Thyroid gland (tissue), 4 donors: ENCODE measurements around the gene SBK1. TPM values are rescaled to one million over a fixed set of nuclear protein-coding genes. Genes with fewer than 3 reads are reported as not detected.

Source experiments
- DNase-seq, 2 donors: peaks; one replicate each; pipeline ENCODE4 v3.0.0-alpha.2; 2019
- H3K27ac ChIP-seq, 3 donors: fragments of 200-600 bp; sonication (generic); 1 replicate in 2 of 3; 2 replicates in 1 of 3; pipeline ENCODE4 v1.5.1; 2016 to 2019; ENCODE audit warnings: mild to moderate bottlenecking in 1 of 3, moderate library complexity in 1 of 3
- H3K27me3 ChIP-seq: fragments of 200-600 bp; sonication (generic); one replicate; pipeline ENCODE4 v1.5.1; 2019
- H3K36me3 ChIP-seq, 2 donors: fragments of 200-600 bp; sonication (generic); one replicate each; pipeline ENCODE4 v1.5.1; 2016 to 2019
- H3K4me1 ChIP-seq, 2 donors: fragments of 200-600 bp; sonication (generic); one replicate each; pipeline ENCODE4 v1.5.1; 2017 to 2019
- H3K4me3 ChIP-seq, 3 donors: fragments of 200-600 bp; sonication (generic); replicated peaks in 1 of 3; 1 replicate in 2 of 3; 2 replicates in 1 of 3; pipeline ENCODE4 v1.5.1; 2016; ENCODE audit warnings: mild to moderate bottlenecking in 1 of 3
- H3K9me3 ChIP-seq: fragments of 200-600 bp; sonication (generic); one replicate; pipeline ENCODE4 v1.5.1; 2017
- CTCF ChIP-seq, 6 experiments: fragments of 200-600 bp in 3 of 6; fragments of 450-650 bp in 3 of 6; sonication (generic) in 3 of 6; IDR thresholded peaks; one replicate each; pipeline ENCODE4 v1.5.1; 2016 to 2019; ENCODE audit warnings: antibody characterized with exemption in 6 of 6, mild to moderate bottlenecking in 2 of 6, inconsistent platforms in 1 of 6, moderate library complexity in 1 of 6
- POLR2A ChIP-seq, 2 donors: fragments of 450-650 bp; IDR thresholded peaks; one replicate each; pipeline ENCODE4 v1.6.1; 2017; ENCODE audit warnings: antibody characterized with exemption in 2 of 2, mild to moderate bottlenecking in 2 of 2, moderate library complexity in 1 of 2
- WGBS, 2 donors: methylation state at CpG; one replicate each; pipeline ENCODE4 v1.1.5; 2017; 5-methylcytosine and 5-hydroxymethylcytosine counted together
- intact Hi-C: fragments of 100-400 bp; cut with DNase I; formaldehyde crosslinking; loops from one replicate; pipeline ENCODE4 v1.15.1; 2023
- total RNA-seq, 4 donors: library from RNA; depleted of rRNA; stranded (reverse); fragments of >200 nt; gene quantifications; one replicate each; pipeline ENCODE4 v1.2.3, GENCODE V29; 2016

Gene SBK1
- total RNA-seq, 4 donors from 2014 or later: 2.8 to 6.8 (median 4.8) TPM

GRCh38 chr16:28292731-28293600 is 641 bp downstream of the SBK1 start:
- H3K4me3 ChIP-seq: peak overlapping the region; percentile 18 to 58 (median 57)
- H3K27me3 ChIP-seq: no peaks in the 10 kb centered on the region
- WGBS, 2 donors: 0 to 1% methylated on average over 1 to 44 of the region's 60 CpGs
- TF ChIP-seq POLR2A (IDR thresholded peaks at IDR 0.05) (peak in 1 of 2 donors; percentile 41), CTCF (IDR thresholded peaks at IDR 0.05) (no peak)
- no peak overlapping the region for H3K27ac ChIP-seq
- peak; percentile 76 to 81 for DNase-seq
- intact Hi-C loops: no loop called here
- H3K4me1 ChIP-seq: peaks cover 13 to 18% of the 10 kb centered on the region in 2 donors
- no peaks in the 10 kb centered on the region for H3K36me3 ChIP-seq
- H3K9me3 ChIP-seq: no peaks in the 10 kb centered on the region

- WGBS, 2 donors: 21 to 23% methylated on average over 7 to 10 of the region's 10 CpGs
- H3K27ac ChIP-seq: no peak overlapping the region
- H3K4me3 ChIP-seq: peak overlapping the region in 2 of 3 donors; percentile 57 to 58
- H3K36me3 ChIP-seq: no peaks in the 10 kb centered on the region
- TF ChIP-seq POLR2A (IDR thresholded peaks at IDR 0.05) (no peak), CTCF (IDR thresholded peaks at IDR 0.05) (no peak)
- H3K27me3 ChIP-seq: no peaks in the 10 kb centered on the region
- H3K4me1 ChIP-seq: peaks cover 18 to 19% of the 10 kb centered on the region in 2 donors
- no peaks in the 10 kb centered on the region for H3K9me3 ChIP-seq
- no peak for DNase-seq
- intact Hi-C loops: no loop called here
Measured at GRCh38 chr16:28293601-28293960, 1.3 kb downstream of the SBK1 start.

GRCh38 chr16:28294201-28294600 is 1.9 kb downstream of the SBK1 start:
- 80 to 82% methylated on average over 4 to 5 of the region's 6 CpGs for WGBS, 2 donors
- peaks cover 18 to 21% of the 10 kb centered on the region in 2 donors for H3K4me1 ChIP-seq
- intact Hi-C loops: no loop called here
- H3K9me3 ChIP-seq: no peaks in the 10 kb centered on the region
- H3K27me3 ChIP-seq: no peaks in the 10 kb centered on the region
- H3K4me3 ChIP-seq: no peak overlapping the region
- no peak for TF ChIP-seq POLR2A (IDR thresholded peaks at IDR 0.05)
- TF ChIP-seq CTCF (IDR thresholded peaks at IDR 0.05): no peak
- DNase-seq: no peak
- no peaks in the 10 kb centered on the region for H3K36me3 ChIP-seq
- H3K27ac ChIP-seq: no peak overlapping the region

- Histone ChIP-seq H3K4me3 (no peak overlapping the region), H3K9me3 (no peaks in the 10 kb centered on the region), H3K27ac (no peak overlapping the region), H3K4me1 (peaks cover 18 to 21% of the 10 kb centered on the region in 2 donors), H3K36me3 (no peaks in the 10 kb centered on the region), H3K27me3 (no peaks in the 10 kb centered on the region)
- WGBS, 2 donors: 87 to 89% methylated on average over 11 of the region's 11 CpGs
- no peak for DNase-seq
- intact Hi-C loops: no loop called here
- TF ChIP-seq CTCF (IDR thresholded peaks at IDR 0.05) (no peak), POLR2A (IDR thresholded peaks at IDR 0.05) (no peak)
Measured at GRCh38 chr16:28295276-28295675, 3.0 kb downstream of the SBK1 start.

- intact Hi-C loops: no loop called here
- DNase-seq: no peak
- no peak for TF ChIP-seq CTCF (IDR thresholded peaks at IDR 0.05)
- no peak for TF ChIP-seq POLR2A (IDR thresholded peaks at IDR 0.05)
- Histone ChIP-seq H3K27me3 (no peaks in the 10 kb centered on the region), H3K9me3 (no peaks in the 10 kb centered on the region), H3K36me3 (no peaks in the 10 kb centered on the region), H3K4me3 (no peak overlapping the region), H3K27ac (peak overlapping the region in 2 of 3 donors; percentile 17), H3K4me1 (peaks cover 18 to 21% of the 10 kb centered on the region in 2 donors)
- 33 to 53% methylated on average over 2 of the region's 2 CpGs for WGBS, 2 donors
Measured at GRCh38 chr16:28297308-28297707, 5.0 kb downstream of the SBK1 start.
